ENCODE data around the gene RGS1. TPM values are rescaled to one million over a fixed set of nuclear protein-coding genes. Genes with fewer than 3 reads are reported as not detected.

RGS1 gene
- total RNA-seq, 1 experiment from 2014 or later = not detected

DNA sequence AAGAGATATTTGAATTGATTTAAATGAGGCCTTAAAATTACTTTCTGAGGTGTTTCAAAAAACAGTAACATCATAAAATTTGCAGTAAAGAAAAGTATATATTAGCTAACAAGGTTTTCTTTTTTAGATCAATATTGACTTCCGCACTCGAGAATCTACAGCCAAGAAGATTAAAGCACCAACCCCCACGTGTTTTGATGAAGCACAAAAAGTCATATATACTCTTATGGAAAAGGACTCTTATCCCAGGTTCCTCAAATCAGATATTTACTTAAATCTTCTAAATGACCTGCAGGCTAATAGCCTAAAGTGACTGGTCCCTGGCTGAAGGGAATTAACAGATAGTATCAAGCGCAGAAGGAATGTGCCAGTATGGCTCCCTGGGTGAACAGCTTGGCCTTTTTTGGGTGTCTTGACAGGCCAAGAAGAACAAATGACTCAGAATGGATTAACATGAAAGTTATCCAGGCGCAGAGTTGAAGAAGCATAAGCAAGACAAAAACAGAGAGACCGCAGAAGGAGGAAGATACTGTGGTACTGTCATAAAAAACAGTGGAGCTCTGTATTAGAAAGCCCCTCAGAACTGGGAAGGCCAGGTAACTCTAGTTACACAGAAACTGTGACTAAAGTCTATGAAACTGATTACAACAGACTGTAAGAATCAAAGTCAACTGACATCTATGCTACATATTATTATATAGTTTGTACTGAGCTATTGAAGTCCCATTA lies 3.6 kb downstream of the RGS1 start:
- Histone ChIP-seq H3K4me1 (ENCODE audit: control insufficient read depth in 1 of 2, insufficient read depth in 2 of 2, low read length in 2 of 2) (no peaks in the 10 kb centered on the region), H2AFZ (ENCODE audit: low read depth, low read length, poor library complexity, severe bottlenecking) (no peak overlapping the region), H3K4me3 (replicated peaks in 1 of 2; ENCODE audit: low read depth in 1 of 2, low read length in 2 of 2) (no peak overlapping the region), H3K27me3 (ENCODE audit: insufficient read depth, low read length) (no peaks in the 10 kb centered on the region), H3K9me3 (ENCODE audit: control insufficient read depth in 1 of 2, insufficient read depth in 1 of 2, low read depth in 1 of 2, low read length in 2 of 2) (no peaks in the 10 kb centered on the region), H3K36me3 (ENCODE audit: control insufficient read depth in 1 of 2, insufficient read depth in 2 of 2, low read length in 2 of 2) (no peaks in the 10 kb centered on the region), H3K27ac (ENCODE audit: low read depth, low read length) (no peak overlapping the region), H3K79me2 (ENCODE audit: insufficient read depth, low read length) (no peaks in the 10 kb centered on the region), H3K4me2 (ENCODE audit: low read length) (no peak overlapping the region), H3K9me2 (ENCODE audit: insufficient read depth) (no peaks in the 10 kb centered on the region), H3K9ac (ENCODE audit: low read length) (no peak overlapping the region), H4K20me1 (ENCODE audit: insufficient read depth) (no peaks in the 10 kb centered on the region)
- intact Hi-C loops (cut with micrococcal nuclease) = no loop called here
- no TSS peak for BruUV-seq (replicated peaks)
- no peak for DNase-seq (ENCODE audit: low read depth, low spot score)
- ChIA-PET CTCF (interaction anchor here (2.0 to 2.9 kb wide), 2 partner anchors 102 to 105 kb away, joined by 8 to 12 read pairs; no protein-coding TSS in a partner anchor), RAD21 (ENCODE audit: low non-redundant PET in 1 of 2, low total read pairs in 2 of 2, uncharacterized antibody in 2 of 2, unreplicated experiment in 2 of 2) (no interaction called here), POLR2A (no interaction called here)
- ATAC-seq = no peak
- TF ChIP-seq SIN3A (IDR thresholded peaks at IDR 0.05; ENCODE audit: low read depth) (no peak), ZFX (IDR thresholded peaks at IDR 0.05) (no peak), CBX3 (IDR thresholded peaks at IDR 0.05; ENCODE audit: low read depth) (no peak), SRF (IDR thresholded peaks at IDR 0.05; ENCODE audit: low read depth) (no peak), SP1 (IDR thresholded peaks at IDR 0.05; ENCODE audit: low read depth) (no peak), ELF1 (IDR thresholded peaks at IDR 0.05; ENCODE audit: borderline replicate concordance, low read depth) (no peak), EZH2 (IDR thresholded peaks at IDR 0.05) (no peak), FOSL1 (IDR thresholded peaks at IDR 0.05; ENCODE audit: low read depth) (no peak), EGR1 (IDR thresholded peaks at IDR 0.05; ENCODE audit: low read depth) (no peak), JUND (IDR thresholded peaks at IDR 0.05) (no peak), POLR2A (IDR thresholded peaks at IDR 0.05; ENCODE audit: borderline replicate concordance, extremely low read depth, insufficient read depth, insufficient read length) (no peak)
- TF ChIP-seq, protein P1, sequence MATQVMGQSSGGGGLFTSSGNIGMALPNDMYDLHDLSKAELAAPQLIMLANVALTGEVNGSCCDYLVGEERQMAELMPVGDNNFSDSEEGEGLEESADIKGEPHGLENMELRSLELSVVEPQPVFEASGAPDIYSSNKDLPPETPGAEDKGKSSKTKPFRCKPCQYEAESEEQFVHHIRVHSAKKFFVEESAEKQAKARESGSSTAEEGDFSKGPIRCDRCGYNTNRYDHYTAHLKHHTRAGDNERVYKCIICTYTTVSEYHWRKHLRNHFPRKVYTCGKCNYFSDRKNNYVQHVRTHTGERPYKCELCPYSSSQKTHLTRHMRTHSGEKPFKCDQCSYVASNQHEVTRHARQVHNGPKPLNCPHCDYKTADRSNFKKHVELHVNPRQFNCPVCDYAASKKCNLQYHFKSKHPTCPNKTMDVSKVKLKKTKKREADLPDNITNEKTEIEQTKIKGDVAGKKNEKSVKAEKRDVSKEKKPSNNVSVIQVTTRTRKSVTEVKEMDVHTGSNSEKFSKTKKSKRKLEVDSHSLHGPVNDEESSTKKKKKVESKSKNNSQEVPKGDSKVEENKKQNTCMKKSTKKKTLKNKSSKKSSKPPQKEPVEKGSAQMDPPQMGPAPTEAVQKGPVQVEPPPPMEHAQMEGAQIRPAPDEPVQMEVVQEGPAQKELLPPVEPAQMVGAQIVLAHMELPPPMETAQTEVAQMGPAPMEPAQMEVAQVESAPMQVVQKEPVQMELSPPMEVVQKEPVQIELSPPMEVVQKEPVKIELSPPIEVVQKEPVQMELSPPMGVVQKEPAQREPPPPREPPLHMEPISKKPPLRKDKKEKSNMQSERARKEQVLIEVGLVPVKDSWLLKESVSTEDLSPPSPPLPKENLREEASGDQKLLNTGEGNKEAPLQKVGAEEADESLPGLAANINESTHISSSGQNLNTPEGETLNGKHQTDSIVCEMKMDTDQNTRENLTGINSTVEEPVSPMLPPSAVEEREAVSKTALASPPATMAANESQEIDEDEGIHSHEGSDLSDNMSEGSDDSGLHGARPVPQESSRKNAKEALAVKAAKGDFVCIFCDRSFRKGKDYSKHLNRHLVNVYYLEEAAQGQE (IDR thresholded peaks at IDR 0.05; ENCODE audit: low read depth) = no peak
- TF ChIP-seq, protein P2, sequence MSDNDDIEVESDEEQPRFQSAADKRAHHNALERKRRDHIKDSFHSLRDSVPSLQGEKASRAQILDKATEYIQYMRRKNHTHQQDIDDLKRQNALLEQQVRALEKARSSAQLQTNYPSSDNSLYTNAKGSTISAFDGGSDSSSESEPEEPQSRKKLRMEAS (IDR thresholded peaks at IDR 0.05) = no peak
- TF ChIP-seq, protein P3, sequence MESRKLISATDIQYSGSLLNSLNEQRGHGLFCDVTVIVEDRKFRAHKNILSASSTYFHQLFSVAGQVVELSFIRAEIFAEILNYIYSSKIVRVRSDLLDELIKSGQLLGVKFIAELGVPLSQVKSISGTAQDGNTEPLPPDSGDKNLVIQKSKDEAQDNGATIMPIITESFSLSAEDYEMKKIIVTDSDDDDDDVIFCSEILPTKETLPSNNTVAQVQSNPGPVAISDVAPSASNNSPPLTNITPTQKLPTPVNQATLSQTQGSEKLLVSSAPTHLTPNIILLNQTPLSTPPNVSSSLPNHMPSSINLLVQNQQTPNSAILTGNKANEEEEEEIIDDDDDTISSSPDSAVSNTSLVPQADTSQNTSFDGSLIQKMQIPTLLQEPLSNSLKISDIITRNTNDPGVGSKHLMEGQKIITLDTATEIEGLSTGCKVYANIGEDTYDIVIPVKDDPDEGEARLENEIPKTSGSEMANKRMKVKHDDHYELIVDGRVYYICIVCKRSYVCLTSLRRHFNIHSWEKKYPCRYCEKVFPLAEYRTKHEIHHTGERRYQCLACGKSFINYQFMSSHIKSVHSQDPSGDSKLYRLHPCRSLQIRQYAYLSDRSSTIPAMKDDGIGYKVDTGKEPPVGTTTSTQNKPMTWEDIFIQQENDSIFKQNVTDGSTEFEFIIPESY (IDR thresholded peaks at IDR 0.05; ENCODE audit: extremely low read depth, insufficient replicate concordance, low read length) = no peak

Data from HCT116 (cell line).